ENCODE measurements around the gene CERS1. TPM values are rescaled to one million over a fixed set of nuclear protein-coding genes. Genes with fewer than 3 reads are reported as not detected.
A peak's percentile ranks its signal among the peaks of the same experiment; 100 is the strongest.

CERS1 gene
- polyA plus RNA-seq, 5 donors = 2.0 to 5.3 (median 3.5) TPM

- DNase-seq = no peak
Measured at GRCh38 chr19:18858906-18859646, 36.9 kb downstream of the CERS1 start.

- no peak for DNase-seq
Measured at GRCh38 chr19:18857223-18857622, 38.7 kb downstream of the CERS1 start.

- no peak for DNase-seq
Measured at GRCh38 chr19:18856385-18857126, 39.4 kb downstream of the CERS1 start.

- DNase-seq = no peak
Measured at GRCh38 chr19:18855647-18856384, 40.1 kb downstream of the CERS1 start.

- DNase-seq = no peak
Measured at GRCh38 chr19:18854982-18855381, 41.0 kb downstream of the CERS1 start.

GRCh38 chr19:18853755-18854427, 42.1 kb downstream of the CERS1 start:
- DNase-seq = no peak

- DNase-seq = no peak
Measured at GRCh38 chr19:18852648-18853047, 43.3 kb downstream of the CERS1 start.

- no peak for DNase-seq
Measured at GRCh38 chr19:18851673-18852325, 44.2 kb downstream of the CERS1 start.

- no peak for DNase-seq
Measured at GRCh38 chr19:18850471-18851375, 45.2 kb downstream of the CERS1 start.

- DNase-seq = no peak
Measured at GRCh38 chr19:18849838-18850400, 46.0 kb downstream of the CERS1 start.

- peak; percentile 66 to 67 for DNase-seq
Measured at GRCh38 chr19:18848878-18849661, 46.9 kb downstream of the CERS1 start.

GRCh38 chr19:18847549-18848463, 48.2 kb downstream of the CERS1 start:
- DNase-seq = no peak

- peak; percentile 70 to 78 for DNase-seq
Measured at GRCh38 chr19:18846862-18847548, 49.0 kb downstream of the CERS1 start.

GRCh38 chr19:18845961-18846360, 50.0 kb downstream of the CERS1 start:
- no peak for DNase-seq

GRCh38 chr19:18844806-18845329, 51.1 kb downstream of the CERS1 start:
- DNase-seq = no peak

GRCh38 chr19:18843960-18844359, 52.0 kb downstream of the CERS1 start:
- no peak for DNase-seq

- no peak for DNase-seq
Measured at GRCh38 chr19:18842166-18842565, 53.8 kb downstream of the CERS1 start.
